Fibroblast of lung (primary cell): Measurements from ENCODE around the gene TSPYL4. TPM values are rescaled to one million over a fixed set of nuclear protein-coding genes. Genes with fewer than 3 reads are reported as not detected.

Experiments used
- DNase-seq, 2 donors: peaks; one replicate each; pipeline versions ENCODE4 v3.0.0 to v3.0.0-alpha.2; 2010; ENCODE audit warnings: low read depth in 2 of 2
- H2AFZ ChIP-seq: 2 replicates; pipeline ENCODE4 v1.5.1; 2012; ENCODE audit warnings: low read length, control low read depth, inconsistent platforms
- H3K27ac ChIP-seq: 2 replicates; pipeline ENCODE4 v1.5.1; 2011; ENCODE audit warnings: low read length, control low read depth; ENCODE audit not compliant: insufficient read depth
- H3K27me3 ChIP-seq: 2 replicates; pipeline ENCODE4 v1.5.1; 2011; ENCODE audit warnings: mild to moderate bottlenecking, low read length; ENCODE audit not compliant: control insufficient read depth, insufficient read depth
- H3K36me3 ChIP-seq: 2 replicates; pipeline ENCODE4 v1.5.1; 2011; ENCODE audit warnings: low read length; ENCODE audit not compliant: control insufficient read depth, insufficient read depth
- H3K4me1 ChIP-seq: 2 replicates; pipeline ENCODE4 v1.5.1; 2011; ENCODE audit warnings: low read length; ENCODE audit not compliant: control insufficient read depth, insufficient read depth; ENCODE audit errors: extremely low read depth
- H3K4me2 ChIP-seq: 2 replicates; pipeline ENCODE4 v1.5.1; 2011; ENCODE audit warnings: low read length, control low read depth; ENCODE audit not compliant: insufficient read depth; ENCODE audit errors: extremely low read depth
- H3K4me3 ChIP-seq, 4 experiments: fragments of 200-600 bp in 1 of 4; sonication (generic) in 1 of 4; replicated peaks in 1 of 4; 2 replicates each; pipeline ENCODE4 v1.5.1; 2011 to 2016; ENCODE audit warnings: low read length in 4 of 4, low read depth in 3 of 4, mild to moderate bottlenecking in 3 of 4, control low read depth in 2 of 4, inconsistent platforms in 1 of 4, mixed read lengths in 1 of 4; ENCODE audit not compliant: insufficient read depth in 1 of 4; ENCODE audit errors: control extremely low read depth in 1 of 4
- H3K79me2 ChIP-seq: 2 replicates; pipeline ENCODE4 v1.5.1; 2012; ENCODE audit warnings: mild to moderate bottlenecking, low read length, inconsistent platforms; ENCODE audit not compliant: control insufficient read depth, insufficient read depth
- H3K9ac ChIP-seq: 2 replicates; pipeline ENCODE4 v1.5.1; 2011; ENCODE audit warnings: mild to moderate bottlenecking, low read length, control low read depth; ENCODE audit not compliant: insufficient read depth
- H3K9me3 ChIP-seq: 2 replicates; pipeline ENCODE4 v1.5.1; 2012; ENCODE audit warnings: low read depth, low read length; ENCODE audit not compliant: control insufficient read depth, insufficient read depth
- H4K20me1 ChIP-seq: 2 replicates; pipeline ENCODE4 v1.5.1; 2011; ENCODE audit warnings: low read length; ENCODE audit not compliant: control insufficient read depth, insufficient read depth; ENCODE audit errors: extremely low read depth
- EZH2 ChIP-seq: IDR thresholded peaks from 2 replicates; pipeline ENCODE4 v1.5.1; 2012; ENCODE audit warnings: low read length, control low read depth, mild to moderate bottlenecking; ENCODE audit errors: missing control alignments
- polyA minus RNA-seq: library from RNA; depleted of rRNA, polyadenylated mRNA; stranded (reverse); fragments of >200 nt; gene quantifications from 2 replicates; pipeline ENCODE4 v1.2.3, GENCODE V29; 2011; ENCODE audit warnings: low replicate concordance
- polyA plus RNA-seq, 2 donors: library from polyadenylated mRNA; depleted of rRNA in 1 of 2; stranded (reverse) in 1 of 2; unstranded in 1 of 2; fragments of >200 nt; gene quantifications; 2 replicates each; pipeline ENCODE4 v1.2.1, GENCODE V29; 2011 to 2012; ENCODE audit warnings: missing spikeins in 1 of 2
- total RNA-seq: library from RNA; depleted of rRNA; stranded (reverse); fragments of >200 nt; gene quantifications from 2 replicates; pipeline ENCODE4 v1.2.1, GENCODE V29; 2014
- TF ChIP-seq, protein P1 (sequence below), 2 donors: IDR thresholded peaks in 1 of 2; conservative IDR thresholded peaks in 1 of 2; 1 replicate in 1 of 2; 2 replicates in 1 of 2; pipeline ENCODE4 v1.5.1; 2011 to 2012; ENCODE audit warnings: low read length in 2 of 2, control low read depth in 1 of 2, inconsistent platforms in 1 of 2, low read depth in 1 of 2, mild to moderate bottlenecking in 1 of 2

The TSPYL4 gene
- total RNA-seq (3.9 and 5.3 TPM in 2 replicates), polyA plus RNA-seq (21.6 and 25.0 TPM in 2 replicates), polyA minus RNA-seq (27.7 and 28.2 TPM in 2 replicates)
- 14.6 and 17.2 TPM in 2 replicates for polyA plus RNA-seq (2012)

DNA sequence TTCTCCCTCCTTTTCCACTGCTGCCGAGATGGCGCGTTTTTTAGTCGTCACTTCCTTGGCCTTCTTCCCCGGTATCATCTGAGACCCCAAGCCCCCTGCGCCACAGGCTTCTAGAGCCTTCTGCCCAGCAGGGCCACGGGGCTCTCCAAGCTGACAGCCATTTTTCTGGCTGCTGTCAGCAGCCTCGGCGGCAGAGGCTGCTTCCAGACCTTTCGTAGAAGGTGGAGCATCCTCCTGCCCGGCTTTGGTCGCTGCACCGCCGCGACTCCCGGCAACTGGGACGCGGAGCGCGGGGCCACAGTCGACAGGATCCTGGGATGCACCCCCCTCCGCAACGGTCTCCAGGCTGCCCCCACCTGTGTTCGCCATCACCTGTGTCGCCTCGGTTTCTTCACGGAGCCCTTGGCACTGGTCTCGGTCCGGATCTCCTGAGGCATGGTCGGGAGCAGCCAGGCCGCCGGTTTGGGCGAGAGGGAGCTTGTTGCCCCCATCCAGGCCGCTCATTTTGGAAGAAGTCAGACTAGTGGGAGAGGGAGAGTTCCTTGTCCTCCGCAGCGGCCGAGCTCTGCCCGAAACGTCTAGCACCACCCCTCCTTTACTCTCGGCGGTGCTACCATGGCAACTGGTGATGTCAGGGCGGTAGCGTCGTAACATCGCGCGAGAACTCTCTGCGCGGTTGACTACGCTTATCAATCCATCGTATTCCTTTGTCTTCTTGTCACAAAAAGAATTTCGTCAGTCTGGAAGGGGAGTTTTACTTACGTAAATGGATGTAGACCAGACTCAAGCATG lies at the start of gene TSPYL4:
Gene TSPYL4 (minus strand): TSS at position 571 of the 792 bp plus-strand sequence. CDS start 67 bp downstream, at position 504.
- H3K4me1 ChIP-seq = peaks cover 7% of the 10 kb centered on the region
- H3K9me3 ChIP-seq = no peaks in the 10 kb centered on the region
- H3K4me2 ChIP-seq = peak within 1 kb of the TSS; percentile 96
- H3K27ac ChIP-seq = peak within 1 kb of the TSS; percentile 97
- H3K27me3 ChIP-seq = no peaks in the 10 kb centered on the region
- TF ChIP-seq, protein P1, sequence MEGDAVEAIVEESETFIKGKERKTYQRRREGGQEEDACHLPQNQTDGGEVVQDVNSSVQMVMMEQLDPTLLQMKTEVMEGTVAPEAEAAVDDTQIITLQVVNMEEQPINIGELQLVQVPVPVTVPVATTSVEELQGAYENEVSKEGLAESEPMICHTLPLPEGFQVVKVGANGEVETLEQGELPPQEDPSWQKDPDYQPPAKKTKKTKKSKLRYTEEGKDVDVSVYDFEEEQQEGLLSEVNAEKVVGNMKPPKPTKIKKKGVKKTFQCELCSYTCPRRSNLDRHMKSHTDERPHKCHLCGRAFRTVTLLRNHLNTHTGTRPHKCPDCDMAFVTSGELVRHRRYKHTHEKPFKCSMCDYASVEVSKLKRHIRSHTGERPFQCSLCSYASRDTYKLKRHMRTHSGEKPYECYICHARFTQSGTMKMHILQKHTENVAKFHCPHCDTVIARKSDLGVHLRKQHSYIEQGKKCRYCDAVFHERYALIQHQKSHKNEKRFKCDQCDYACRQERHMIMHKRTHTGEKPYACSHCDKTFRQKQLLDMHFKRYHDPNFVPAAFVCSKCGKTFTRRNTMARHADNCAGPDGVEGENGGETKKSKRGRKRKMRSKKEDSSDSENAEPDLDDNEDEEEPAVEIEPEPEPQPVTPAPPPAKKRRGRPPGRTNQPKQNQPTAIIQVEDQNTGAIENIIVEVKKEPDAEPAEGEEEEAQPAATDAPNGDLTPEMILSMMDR (conservative IDR thresholded peaks at IDR 0.05 in 1 of 2, IDR thresholded peaks at IDR 0.05 in 1 of 2; ENCODE audit: low read depth in 1 of 2, low read length in 2 of 2) = no peak
- TF ChIP-seq EZH2 = no peak
- H3K4me3 ChIP-seq = peak within 1 kb of the TSS; percentile 96 to 99 (median 99)
- H3K36me3 ChIP-seq = peaks cover 2% of the 10 kb centered on the region
- DNase-seq = peak; percentile 96 to 98
- H3K9ac ChIP-seq = peak within 1 kb of the TSS; percentile 96
- peaks cover 49% of the 10 kb centered on the region for H3K79me2 ChIP-seq
- H2AFZ ChIP-seq = peak within 1 kb of the TSS; percentile 87
- no peaks in the 10 kb centered on the region for H4K20me1 ChIP-seq

DNA sequence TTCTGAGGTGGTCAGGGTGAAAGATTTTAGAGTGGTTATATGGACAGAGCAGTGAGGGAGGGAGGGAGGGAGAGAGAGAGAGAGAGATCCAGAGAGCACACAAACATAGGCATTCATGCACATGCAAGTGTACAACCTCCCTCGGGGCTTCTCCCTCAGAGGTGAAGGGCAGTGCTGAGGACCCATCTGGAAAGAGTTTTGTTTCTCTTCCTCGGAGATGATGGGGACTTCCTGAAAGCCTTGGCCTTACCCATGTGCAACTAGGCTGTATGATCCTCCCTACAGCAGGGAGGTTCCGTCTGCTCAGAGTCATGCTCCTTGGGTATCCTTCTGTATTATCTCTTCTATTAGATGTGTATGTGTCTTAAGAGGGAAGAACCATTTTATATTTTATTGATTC lies 47.2 kb upstream of the TSPYL4 start:
- no peak overlapping the region for H2AFZ ChIP-seq
- no peak overlapping the region for H3K27ac ChIP-seq
- H3K4me3 ChIP-seq = no peak overlapping the region
- no peaks in the 10 kb centered on the region for H4K20me1 ChIP-seq
- H3K9me3 ChIP-seq = no peaks in the 10 kb centered on the region
- no peaks in the 10 kb centered on the region for H3K4me1 ChIP-seq
- no peak for TF ChIP-seq EZH2
- TF ChIP-seq, protein P1 (conservative IDR thresholded peaks at IDR 0.05 in 1 of 2, IDR thresholded peaks at IDR 0.05 in 1 of 2; ENCODE audit: low read depth in 1 of 2, low read length in 2 of 2) = no peak
- H3K4me2 ChIP-seq = no peak overlapping the region
- no peak overlapping the region for H3K9ac ChIP-seq
- no peak for DNase-seq
- H3K79me2 ChIP-seq = no peaks in the 10 kb centered on the region
- no peaks in the 10 kb centered on the region for H3K36me3 ChIP-seq
- H3K27me3 ChIP-seq = no peaks in the 10 kb centered on the region

DNA sequence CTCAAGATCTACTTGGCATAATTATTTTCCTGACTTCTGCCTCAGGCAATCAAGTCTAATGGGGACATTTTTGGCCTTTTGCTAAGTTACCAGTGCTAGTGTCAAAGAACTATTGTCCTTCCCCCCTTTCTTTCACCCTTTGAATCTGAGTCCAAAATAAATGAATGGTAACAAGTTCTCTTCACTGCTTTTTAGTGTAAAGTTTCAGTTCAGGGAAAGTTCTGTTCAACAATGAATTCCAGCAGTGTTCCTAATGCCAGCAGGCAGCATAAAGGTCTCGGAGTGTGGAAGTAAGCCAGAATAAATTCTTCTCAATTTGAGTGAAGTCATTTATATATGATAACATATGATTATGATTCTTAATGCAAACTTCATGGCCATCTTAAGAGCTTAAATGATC lies 46.7 kb upstream of the TSPYL4 start:
- Histone ChIP-seq H3K9me3 (no peaks in the 10 kb centered on the region), H3K27me3 (no peaks in the 10 kb centered on the region), H3K27ac (no peak overlapping the region), H3K4me3 (no peak overlapping the region), H3K36me3 (no peaks in the 10 kb centered on the region), H3K4me1 (no peaks in the 10 kb centered on the region), H4K20me1 (no peaks in the 10 kb centered on the region), H3K9ac (no peak overlapping the region), H2AFZ (no peak overlapping the region), H3K4me2 (no peak overlapping the region), H3K79me2 (no peaks in the 10 kb centered on the region)
- no peak for TF ChIP-seq EZH2
- TF ChIP-seq, protein P1 (conservative IDR thresholded peaks at IDR 0.05 in 1 of 2, IDR thresholded peaks at IDR 0.05 in 1 of 2; ENCODE audit: low read depth in 1 of 2, low read length in 2 of 2) = no peak
- no peak for DNase-seq
